Measurements from ENCODE around the gene FOXP4.

The FOXP4 gene

GRCh38 chr6:41591859-41592502, 45.8 kb downstream of the FOXP4 start:
- Histone ChIP-seq H3K27ac (ENCODE audit: low read length) (no peak overlapping the region), H3K9me3 (ENCODE audit: control insufficient read depth, insufficient read depth, low read length) (no peaks in the 10 kb centered on the region), H3K36me3 (ENCODE audit: control insufficient read depth, insufficient read depth, low read length) (peaks cover 4% of the 10 kb centered on the region; the same call in 1 of the 2 replicates), H3K4me3 (ENCODE audit: low read length) (no peak overlapping the region), H3K4me1 (ENCODE audit: control insufficient read depth, insufficient read depth, low read length) (peaks cover 8% of the 10 kb centered on the region), H3K27me3 (ENCODE audit: control insufficient read depth, insufficient read depth, low read length) (no peaks in the 10 kb centered on the region)
- no CpG with 5 or more reads among the region's 7 CpGs for WGBS (ENCODE audit: insufficient coverage, insufficient read length)
- no peak for DNase-seq (ENCODE audit: low read depth, low spot score)

- no CpG with 5 or more reads among the region's 24 CpGs for WGBS (ENCODE audit: insufficient coverage, insufficient read length)
Observed at GRCh38 chr6:41593406-41593805, 47.2 kb downstream of the FOXP4 start.

GRCh38 chr6:41593839-41594238, 47.7 kb downstream of the FOXP4 start:
- H3K36me3 ChIP-seq (ENCODE audit: control insufficient read depth, insufficient read depth, low read length), result peaks cover 4% of the 10 kb centered on the region; the same call in 1 of the 2 replicates
- H3K27me3 ChIP-seq (ENCODE audit: control insufficient read depth, insufficient read depth, low read length), result no peaks in the 10 kb centered on the region
- no peak overlapping the region for H3K27ac ChIP-seq (ENCODE audit: low read length)
- WGBS (ENCODE audit: insufficient coverage, insufficient read length), result no CpG with 5 or more reads among the region's 11 CpGs
- H3K4me1 ChIP-seq (ENCODE audit: control insufficient read depth, insufficient read depth, low read length), result peaks cover 8% of the 10 kb centered on the region; the same call in 1 of the 2 replicates
- no peaks in the 10 kb centered on the region for H3K9me3 ChIP-seq (ENCODE audit: control insufficient read depth, insufficient read depth, low read length)
- DNase-seq (ENCODE audit: low read depth, low spot score), result no peak
- no peak overlapping the region for H3K4me3 ChIP-seq (ENCODE audit: low read length)

More at GRCh38 chr6:41593406-41593805, 47.2 kb downstream of the FOXP4 start:
- H3K27me3 ChIP-seq (ENCODE audit: control insufficient read depth, insufficient read depth, low read length), result no peaks in the 10 kb centered on the region
- H3K4me3 ChIP-seq (ENCODE audit: low read length), result no peak overlapping the region
- H3K9me3 ChIP-seq (ENCODE audit: control insufficient read depth, insufficient read depth, low read length), result no peaks in the 10 kb centered on the region
- H3K4me1 ChIP-seq (ENCODE audit: control insufficient read depth, insufficient read depth, low read length), result peaks cover 8% of the 10 kb centered on the region; the same call in 1 of the 2 replicates
- no peak overlapping the region for H3K27ac ChIP-seq (ENCODE audit: low read length)
- H3K36me3 ChIP-seq (ENCODE audit: control insufficient read depth, insufficient read depth, low read length), result peaks cover 4% of the 10 kb centered on the region; the same call in 1 of the 2 replicates
- DNase-seq (ENCODE audit: low read depth, low spot score), result no peak

- Histone ChIP-seq H3K4me1 (ENCODE audit: control insufficient read depth, insufficient read depth, low read length) (peaks cover 7% of the 10 kb centered on the region; the same call in 1 of the 2 replicates), H3K27me3 (ENCODE audit: control insufficient read depth, insufficient read depth, low read length) (no peaks in the 10 kb centered on the region), H3K9me3 (ENCODE audit: control insufficient read depth, insufficient read depth, low read length) (no peaks in the 10 kb centered on the region), H3K27ac (ENCODE audit: low read length) (no peak overlapping the region), H3K36me3 (ENCODE audit: control insufficient read depth, insufficient read depth, low read length) (peaks cover 4% of the 10 kb centered on the region; the same call in 1 of the 2 replicates), H3K4me3 (ENCODE audit: low read length) (no peak overlapping the region)
- WGBS (ENCODE audit: insufficient coverage, insufficient read length), result no CpG with 5 or more reads among the region's 5 CpGs
- no peak for DNase-seq (ENCODE audit: low read depth, low spot score)
Observed at GRCh38 chr6:41594326-41594725, 48.1 kb downstream of the FOXP4 start.

GRCh38 chr6:41594766-41595165, 48.6 kb downstream of the FOXP4 start:
- no CpG with 5 or more reads among the region's 15 CpGs for WGBS (ENCODE audit: insufficient coverage, insufficient read length)
- DNase-seq (ENCODE audit: low read depth, low spot score), result no peak
- no peak overlapping the region for H3K4me3 ChIP-seq (ENCODE audit: low read length)
- no peaks in the 10 kb centered on the region for H3K27me3 ChIP-seq (ENCODE audit: control insufficient read depth, insufficient read depth, low read length)
- peaks cover 4% of the 10 kb centered on the region; the same call in 1 of the 2 replicates for H3K36me3 ChIP-seq (ENCODE audit: control insufficient read depth, insufficient read depth, low read length)
- H3K27ac ChIP-seq (ENCODE audit: low read length), result no peak overlapping the region
- peaks cover 6% of the 10 kb centered on the region; the same call in 1 of the 2 replicates for H3K4me1 ChIP-seq (ENCODE audit: control insufficient read depth, insufficient read depth, low read length)
- no peaks in the 10 kb centered on the region for H3K9me3 ChIP-seq (ENCODE audit: control insufficient read depth, insufficient read depth, low read length)

GRCh38 chr6:41595166-41595565, 49.0 kb downstream of the FOXP4 start:
- H3K4me1 ChIP-seq (ENCODE audit: control insufficient read depth, insufficient read depth, low read length), result peaks cover 8% of the 10 kb centered on the region
- H3K27me3 ChIP-seq (ENCODE audit: control insufficient read depth, insufficient read depth, low read length), result no peaks in the 10 kb centered on the region
- no peak overlapping the region for H3K4me3 ChIP-seq (ENCODE audit: low read length)
- no CpG with 5 or more reads among the region's 6 CpGs for WGBS (ENCODE audit: insufficient coverage, insufficient read length)
- DNase-seq (ENCODE audit: low read depth, low spot score), result no peak
- H3K27ac ChIP-seq (ENCODE audit: low read length), result no peak overlapping the region
- H3K36me3 ChIP-seq (ENCODE audit: control insufficient read depth, insufficient read depth, low read length), result peaks cover 4% of the 10 kb centered on the region; the same call in 1 of the 2 replicates
- no peaks in the 10 kb centered on the region for H3K9me3 ChIP-seq (ENCODE audit: control insufficient read depth, insufficient read depth, low read length)

GRCh38 chr6:41596096-41596685, 50.0 kb downstream of the FOXP4 start:
- no peak for DNase-seq (ENCODE audit: low read depth, low spot score)
- H3K27me3 ChIP-seq (ENCODE audit: control insufficient read depth, insufficient read depth, low read length), result no peaks in the 10 kb centered on the region
- H3K36me3 ChIP-seq (ENCODE audit: control insufficient read depth, insufficient read depth, low read length), result no peaks in the 10 kb centered on the region
- H3K4me3 ChIP-seq (ENCODE audit: low read length), result no peak overlapping the region
- no peaks in the 10 kb centered on the region for H3K9me3 ChIP-seq (ENCODE audit: control insufficient read depth, insufficient read depth, low read length)
- WGBS (ENCODE audit: insufficient coverage, insufficient read length), result no CpG with 5 or more reads among the region's 10 CpGs
- H3K4me1 ChIP-seq (ENCODE audit: control insufficient read depth, insufficient read depth, low read length), result peaks cover 8% of the 10 kb centered on the region
- no peak overlapping the region for H3K27ac ChIP-seq (ENCODE audit: low read length)

GRCh38 chr6:41596807-41597206, 50.6 kb downstream of the FOXP4 start:
- H3K27ac ChIP-seq (ENCODE audit: low read length), result no peak overlapping the region
- no peaks in the 10 kb centered on the region for H3K9me3 ChIP-seq (ENCODE audit: control insufficient read depth, insufficient read depth, low read length)
- no CpG with 5 or more reads among the region's 11 CpGs for WGBS (ENCODE audit: insufficient coverage, insufficient read length)
- DNase-seq (ENCODE audit: low read depth, low spot score), result no peak
- H3K27me3 ChIP-seq (ENCODE audit: control insufficient read depth, insufficient read depth, low read length), result no peaks in the 10 kb centered on the region
- H3K4me3 ChIP-seq (ENCODE audit: low read length), result no peak overlapping the region
- no peaks in the 10 kb centered on the region for H3K36me3 ChIP-seq (ENCODE audit: control insufficient read depth, insufficient read depth, low read length)
- peaks cover 8% of the 10 kb centered on the region for H3K4me1 ChIP-seq (ENCODE audit: control insufficient read depth, insufficient read depth, low read length)

GRCh38 chr6:41597246-41598000, 51.2 kb downstream of the FOXP4 start:
- WGBS (ENCODE audit: insufficient coverage, insufficient read length), result no CpG with 5 or more reads among the region's 19 CpGs
- H3K36me3 ChIP-seq (ENCODE audit: control insufficient read depth, insufficient read depth, low read length), result no peaks in the 10 kb centered on the region

GRCh38 chr6:41598670-41599014, 52.5 kb downstream of the FOXP4 start:
- Histone ChIP-seq H3K4me1 (ENCODE audit: control insufficient read depth, insufficient read depth, low read length) (peaks cover 7% of the 10 kb centered on the region), H3K36me3 (ENCODE audit: control insufficient read depth, insufficient read depth, low read length) (no peaks in the 10 kb centered on the region), H3K4me3 (ENCODE audit: low read length) (no peak overlapping the region), H3K27me3 (ENCODE audit: control insufficient read depth, insufficient read depth, low read length) (no peaks in the 10 kb centered on the region), H3K27ac (ENCODE audit: low read length) (no peak overlapping the region), H3K9me3 (ENCODE audit: control insufficient read depth, insufficient read depth, low read length) (no peaks in the 10 kb centered on the region)
- no peak for DNase-seq (ENCODE audit: low read depth, low spot score)
- WGBS (ENCODE audit: insufficient coverage, insufficient read length), result no CpG with 5 or more reads among the region's 8 CpGs

More at GRCh38 chr6:41597246-41598000, 51.2 kb downstream of the FOXP4 start:
- no peaks in the 10 kb centered on the region for H3K27me3 ChIP-seq (ENCODE audit: control insufficient read depth, insufficient read depth, low read length)
- DNase-seq (ENCODE audit: low read depth, low spot score), result no peak
- no peak overlapping the region for H3K4me3 ChIP-seq (ENCODE audit: low read length)
- H3K27ac ChIP-seq (ENCODE audit: low read length), result no peak overlapping the region
- peaks cover 7% of the 10 kb centered on the region for H3K4me1 ChIP-seq (ENCODE audit: control insufficient read depth, insufficient read depth, low read length)
- no peaks in the 10 kb centered on the region for H3K9me3 ChIP-seq (ENCODE audit: control insufficient read depth, insufficient read depth, low read length)

Data from iPS DF 6.9 (cell line).